Neural progenitor cell (in vitro differentiated cells): ENCODE results near the gene ZSCAN10. TPM values are rescaled to one million over a fixed set of nuclear protein-coding genes. Genes with fewer than 3 reads are reported as not detected.

Experiments used
- DNase-seq: peaks from one replicate; pipeline ENCODE4 v3.0.0-alpha.2; 2016; ENCODE audit warnings: low spot score
- H2AFZ ChIP-seq: fragments of 200-600 bp; sonication (generic); replicated peaks from 2 replicates; pipeline ENCODE4 v1.6.1; 2016; ENCODE audit warnings: antibody characterized with exemption
- H3F3A ChIP-seq: fragments of 200-600 bp; sonication (generic); 2 replicates; pipeline ENCODE4 v1.6.1; 2016; ENCODE audit warnings: antibody characterized with exemption, low read depth
- H3K27ac ChIP-seq: fragments of 200-600 bp; sonication (generic); 2 replicates; pipeline ENCODE4 v1.5.1; 2016; ENCODE audit warnings: mild to moderate bottlenecking
- H3K27me3 ChIP-seq: fragments of 200-600 bp; sonication (generic); 2 replicates; pipeline ENCODE4 v1.6.1; 2016; ENCODE audit warnings: mild to moderate bottlenecking, moderate library complexity
- H3K36me3 ChIP-seq: fragments of 200-600 bp; sonication (generic); 2 replicates; pipeline ENCODE4 v1.5.1; 2016
- H3K4me1 ChIP-seq: fragments of 200-600 bp; sonication (generic); 2 replicates; pipeline ENCODE4 v1.6.1; 2016; ENCODE audit warnings: mixed run types
- H3K4me2 ChIP-seq: fragments of 200-600 bp; sonication (generic); 2 replicates; pipeline ENCODE4 v1.6.1; 2016
- H3K4me3 ChIP-seq: fragments of 200-600 bp; sonication (generic); 2 replicates; pipeline ENCODE4 v1.5.1; 2016
- H3K79me2 ChIP-seq: fragments of 200-600 bp; sonication (generic); 2 replicates; pipeline ENCODE4 v1.6.1; 2016; ENCODE audit warnings: low read depth
- H3K9ac ChIP-seq: fragments of 200-600 bp; sonication (generic); 2 replicates; pipeline ENCODE4 v1.6.1; 2016
- H3K9me3 ChIP-seq: fragments of 200-600 bp; sonication (generic); 2 replicates; pipeline ENCODE4 v1.5.1; 2016; ENCODE audit warnings: low read depth
- H4K20me1 ChIP-seq: fragments of 200-600 bp; sonication (generic); 2 replicates; pipeline ENCODE4 v1.6.1; 2016; ENCODE audit warnings: low read depth
- H3K27ac Mint-ChIP-seq: 3 replicates; pipeline ENCODE4 v1.8.0; 2021; ENCODE audit warnings: mixed read lengths
- H3K27me3 Mint-ChIP-seq: 2 replicates; pipeline ENCODE4 v1.8.0; 2022; ENCODE audit warnings: low read depth, mild to moderate bottlenecking, inconsistent platforms, moderate library complexity, mixed read lengths; ENCODE audit not compliant: insufficient read depth
- H3K36me3 Mint-ChIP-seq: 3 replicates; pipeline ENCODE4 v1.8.0; 2021; ENCODE audit warnings: mixed read lengths
- H3K4me1 Mint-ChIP-seq: 3 replicates; pipeline ENCODE4 v1.8.0; 2021; ENCODE audit warnings: mixed read lengths
- H3K4me3 Mint-ChIP-seq: 3 replicates; pipeline ENCODE4 v1.8.0; 2021; ENCODE audit warnings: mild to moderate bottlenecking, moderate library complexity, mixed read lengths
- H3K9me3 Mint-ChIP-seq: 3 replicates; pipeline ENCODE4 v1.8.0; 2020; ENCODE audit warnings: mixed read lengths
- EZH2 ChIP-seq: fragments of 200-600 bp; sonication (generic); IDR thresholded peaks from 2 replicates; pipeline ENCODE4 v1.6.1; 2017; ENCODE audit warnings: antibody characterized with exemption, mild to moderate bottlenecking, moderate library complexity
- EZH2phosphoT487 ChIP-seq: fragments of 200-600 bp; sonication (generic); IDR thresholded peaks from 2 replicates; pipeline ENCODE4 v1.6.1; 2017; ENCODE audit warnings: antibody characterized with exemption
- total RNA-seq: library from RNA; depleted of rRNA; stranded (reverse); fragments of >200 nt; gene quantifications from 2 replicates; pipeline ENCODE4 v1.2.3, GENCODE V29; 2015; ENCODE audit warnings: low replicate concordance
- TF ChIP-seq, protein P1 (sequence below): fragments of 200-600 bp; sonication (generic); IDR thresholded peaks from 2 replicates; pipeline ENCODE4 v1.5.1; 2017; ENCODE audit warnings: antibody characterized with exemption, mild to moderate bottlenecking

The ZSCAN10 gene
- total RNA-seq, 1 donor from 2014 or later, result 5.4 TPM

DNA sequence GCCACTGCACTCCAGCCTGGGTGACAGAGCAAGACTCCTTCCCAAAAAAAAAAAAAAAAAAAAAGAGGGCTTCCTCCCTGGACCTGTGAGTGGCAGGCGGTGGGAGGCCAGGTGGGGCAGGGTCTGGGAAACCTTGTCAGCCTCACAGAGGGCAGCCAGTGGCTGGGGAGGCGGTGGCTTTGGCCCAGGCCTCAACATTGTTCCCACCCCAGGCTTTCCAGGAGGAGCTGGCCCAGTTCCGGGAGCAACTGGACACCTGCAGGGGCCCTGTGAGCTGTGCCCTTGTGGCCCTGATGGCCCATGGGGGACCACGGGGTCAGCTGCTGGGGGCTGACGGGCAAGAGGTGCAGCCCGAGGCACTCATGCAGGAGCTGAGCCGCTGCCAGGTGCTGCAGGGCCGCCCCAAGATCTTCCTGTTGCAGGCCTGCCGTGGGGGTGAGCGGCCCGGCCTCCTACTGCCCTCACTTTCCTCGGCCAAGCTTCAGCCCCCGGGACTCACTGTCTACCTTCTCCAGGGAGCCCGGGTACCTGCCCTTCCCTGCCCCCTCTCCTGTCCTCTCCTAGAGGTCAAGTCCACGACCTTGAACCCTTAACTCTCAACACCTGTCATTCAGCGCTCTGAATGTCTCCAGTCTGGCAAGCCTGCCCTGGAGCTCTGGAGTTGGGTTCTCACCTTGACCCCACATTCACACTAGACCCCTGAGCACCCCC, 48.1 kb upstream of the ZSCAN10 start:
- peaks cover 25% of the 10 kb centered on the region for H3K27me3 ChIP-seq
- H3F3A ChIP-seq, result peaks cover 29% of the 10 kb centered on the region
- no peak overlapping the region for H3K4me3 ChIP-seq
- H3K27ac ChIP-seq, result no peak overlapping the region
- Mint-ChIP-seq H3K9me3 (peaks cover 6% of the 10 kb centered on the region), H3K4me1 (peaks cover 19% of the 10 kb centered on the region), H3K36me3 (peaks cover 5% of the 10 kb centered on the region), H3K27me3 (peaks cover 27% of the 10 kb centered on the region), H3K4me3 (no peak overlapping the region), H3K27ac (no peak overlapping the region)
- no peaks in the 10 kb centered on the region for H3K4me1 ChIP-seq
- H3K4me2 ChIP-seq, result no peak overlapping the region
- TF ChIP-seq, protein P1, sequence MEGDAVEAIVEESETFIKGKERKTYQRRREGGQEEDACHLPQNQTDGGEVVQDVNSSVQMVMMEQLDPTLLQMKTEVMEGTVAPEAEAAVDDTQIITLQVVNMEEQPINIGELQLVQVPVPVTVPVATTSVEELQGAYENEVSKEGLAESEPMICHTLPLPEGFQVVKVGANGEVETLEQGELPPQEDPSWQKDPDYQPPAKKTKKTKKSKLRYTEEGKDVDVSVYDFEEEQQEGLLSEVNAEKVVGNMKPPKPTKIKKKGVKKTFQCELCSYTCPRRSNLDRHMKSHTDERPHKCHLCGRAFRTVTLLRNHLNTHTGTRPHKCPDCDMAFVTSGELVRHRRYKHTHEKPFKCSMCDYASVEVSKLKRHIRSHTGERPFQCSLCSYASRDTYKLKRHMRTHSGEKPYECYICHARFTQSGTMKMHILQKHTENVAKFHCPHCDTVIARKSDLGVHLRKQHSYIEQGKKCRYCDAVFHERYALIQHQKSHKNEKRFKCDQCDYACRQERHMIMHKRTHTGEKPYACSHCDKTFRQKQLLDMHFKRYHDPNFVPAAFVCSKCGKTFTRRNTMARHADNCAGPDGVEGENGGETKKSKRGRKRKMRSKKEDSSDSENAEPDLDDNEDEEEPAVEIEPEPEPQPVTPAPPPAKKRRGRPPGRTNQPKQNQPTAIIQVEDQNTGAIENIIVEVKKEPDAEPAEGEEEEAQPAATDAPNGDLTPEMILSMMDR, result no peak
- TF ChIP-seq EZH2 (no peak), EZH2phosphoT487 (no peak)
- H2AFZ ChIP-seq, result no peak overlapping the region
- H3K9me3 ChIP-seq, result no peaks in the 10 kb centered on the region
- H4K20me1 ChIP-seq, result peaks cover 5% of the 10 kb centered on the region
- H3K9ac ChIP-seq, result no peak overlapping the region
- no peaks in the 10 kb centered on the region for H3K79me2 ChIP-seq
- DNase-seq, result no peak
- H3K36me3 ChIP-seq, result no peaks in the 10 kb centered on the region

DNA sequence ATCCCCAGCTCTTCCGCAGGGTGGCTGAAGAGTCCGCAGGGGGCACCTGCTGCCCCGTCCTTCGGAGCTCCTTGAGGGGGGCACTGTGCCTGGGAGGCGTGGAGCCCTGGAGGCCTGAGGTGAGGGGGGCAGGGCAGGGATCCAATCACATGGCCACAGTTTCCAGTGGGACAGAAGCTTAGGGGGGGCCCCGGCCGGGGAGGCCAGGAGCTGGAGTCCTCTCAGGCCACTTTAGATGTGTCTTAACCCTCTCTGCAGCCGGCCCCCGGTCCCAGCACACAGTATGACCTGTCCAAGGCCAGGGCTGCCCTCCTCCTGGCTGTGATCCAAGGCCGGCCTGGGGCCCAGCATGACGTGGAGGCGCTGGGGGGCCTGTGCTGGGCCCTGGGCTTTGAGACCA, 46.6 kb upstream of the ZSCAN10 start:
- peaks cover 19% of the 10 kb centered on the region for H3K27me3 Mint-ChIP-seq
- Histone ChIP-seq H2AFZ (no peak overlapping the region), H3K36me3 (no peaks in the 10 kb centered on the region), H3K9ac (no peak overlapping the region), H3K27ac (no peak overlapping the region), H3K4me1 (no peaks in the 10 kb centered on the region), H3K9me3 (no peaks in the 10 kb centered on the region), H3K79me2 (no peaks in the 10 kb centered on the region), H3K27me3 (peaks cover 25% of the 10 kb centered on the region), H3F3A (peaks cover 14% of the 10 kb centered on the region), H4K20me1 (no peaks in the 10 kb centered on the region), H3K4me3 (no peak overlapping the region), H3K4me2 (no peak overlapping the region)
- no peak overlapping the region for H3K4me3 Mint-ChIP-seq
- no peak for DNase-seq
- no peak overlapping the region for H3K27ac Mint-ChIP-seq
- H3K9me3 Mint-ChIP-seq, result peaks cover 2% of the 10 kb centered on the region
- H3K36me3 Mint-ChIP-seq, result peaks cover 6% of the 10 kb centered on the region
- peaks cover 11% of the 10 kb centered on the region for H3K4me1 Mint-ChIP-seq
- no peak for TF ChIP-seq EZH2phosphoT487
- TF ChIP-seq, protein P1, result no peak
- TF ChIP-seq EZH2, result no peak

DNA sequence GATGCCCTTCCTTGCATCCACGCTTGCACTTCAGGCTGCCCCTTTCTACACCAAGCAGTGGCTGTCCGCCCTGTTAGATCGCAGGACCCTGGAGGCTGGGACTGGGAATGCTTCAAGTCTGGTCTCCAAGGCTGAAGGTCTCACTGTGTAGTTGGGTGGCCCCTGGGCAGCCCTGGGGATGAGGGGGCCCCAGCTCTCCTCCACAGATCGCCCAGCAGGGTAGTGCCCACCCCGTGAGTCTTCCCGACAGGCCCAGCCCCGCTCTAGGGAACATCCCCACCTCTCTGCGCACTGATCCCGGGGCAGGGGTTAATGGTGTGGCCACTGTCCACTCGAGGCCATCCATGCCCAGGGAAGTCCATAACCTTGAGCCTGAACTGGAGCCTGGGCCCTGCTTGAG, 46.1 kb upstream of the ZSCAN10 start:
- Mint-ChIP-seq H3K9me3 (no peaks in the 10 kb centered on the region), H3K27ac (no peak overlapping the region), H3K4me1 (peaks cover 9% of the 10 kb centered on the region), H3K27me3 (peaks cover 16% of the 10 kb centered on the region), H3K4me3 (no peak overlapping the region), H3K36me3 (peaks cover 6% of the 10 kb centered on the region)
- Histone ChIP-seq H3K79me2 (no peaks in the 10 kb centered on the region), H2AFZ (no peak overlapping the region), H3K9me3 (no peaks in the 10 kb centered on the region), H3K4me2 (no peak overlapping the region), H3K4me1 (no peaks in the 10 kb centered on the region), H3F3A (peaks cover 12% of the 10 kb centered on the region), H3K9ac (no peak overlapping the region), H3K27me3 (peaks cover 25% of the 10 kb centered on the region), H3K27ac (no peak overlapping the region), H4K20me1 (no peaks in the 10 kb centered on the region), H3K36me3 (no peaks in the 10 kb centered on the region), H3K4me3 (no peak overlapping the region)
- DNase-seq, result no peak
- TF ChIP-seq EZH2phosphoT487 (no peak), EZH2 (no peak)
- TF ChIP-seq, protein P1, result no peak
